Measurements from ENCODE around the gene FCHO2.

DNA sequence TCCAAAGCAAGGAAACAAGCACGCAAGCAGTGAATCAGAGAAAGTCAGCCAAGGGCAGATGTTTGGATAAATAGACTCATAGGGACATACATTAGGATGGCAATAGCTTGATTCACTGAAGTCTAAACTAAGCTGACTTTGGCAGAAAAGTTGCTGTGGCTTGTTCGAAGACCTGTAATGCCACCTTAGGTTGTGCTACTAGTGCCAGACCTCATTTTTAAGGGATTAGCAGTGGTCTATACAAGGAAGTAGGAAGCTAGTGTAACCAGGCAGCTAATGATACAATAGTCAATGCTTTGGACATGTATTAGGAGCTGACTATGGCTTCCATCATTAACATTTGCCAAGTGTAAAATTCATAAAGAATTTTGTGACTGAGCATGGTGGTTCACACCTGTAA lies 63.1 kb downstream of the FCHO2 start:
- TF ChIP-seq EZH2phosphoT487 (IDR thresholded peaks at IDR 0.05; ENCODE audit: borderline replicate concordance) (no peak), CTCF (conservative IDR thresholded peaks at IDR 0.05; ENCODE audit: low read length) (no peak)

Measured in Loucy (cell line).